ENCODE data around the gene OR2L2. TPM values are rescaled to one million over a fixed set of nuclear protein-coding genes. Genes with fewer than 3 reads are reported as not detected.

Gene OR2L2, protein sequence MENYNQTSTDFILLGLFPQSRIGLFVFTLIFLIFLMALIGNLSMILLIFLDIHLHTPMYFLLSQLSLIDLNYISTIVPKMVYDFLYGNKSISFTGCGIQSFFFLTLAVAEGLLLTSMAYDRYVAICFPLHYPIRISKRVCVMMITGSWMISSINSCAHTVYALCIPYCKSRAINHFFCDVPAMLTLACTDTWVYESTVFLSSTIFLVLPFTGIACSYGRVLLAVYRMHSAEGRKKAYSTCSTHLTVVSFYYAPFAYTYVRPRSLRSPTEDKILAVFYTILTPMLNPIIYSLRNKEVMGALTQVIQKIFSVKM
- total RNA-seq, result under 1 TPM in 1 of 2 donors, not detected in 1; 0.10 TPM

DNA sequence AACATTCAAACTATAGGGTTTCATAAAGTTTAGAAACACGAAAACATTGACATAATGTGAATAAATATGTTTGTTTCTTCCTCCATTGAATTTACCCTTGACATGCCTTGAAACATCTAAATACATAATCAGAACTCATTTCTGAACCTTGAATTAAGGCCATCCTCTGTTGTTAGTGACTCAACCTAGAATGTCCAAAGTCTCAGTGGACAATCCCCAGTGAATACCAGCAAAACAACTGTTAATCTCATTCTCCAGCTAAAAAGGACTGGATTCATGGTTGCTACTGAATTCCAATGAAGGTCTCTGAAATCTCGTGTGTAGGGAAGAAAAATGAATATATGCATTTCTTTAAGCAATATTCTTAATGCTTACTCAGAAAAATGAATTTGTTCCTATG, at the start of gene OR2L2:
TSS of gene OR2L2 (plus strand) at position 301 of the 400 bp plus-strand sequence. CDS start 8,198 bp downstream, outside the sequence.
- intact Hi-C loops (cut with DNase I), result no loop called here
- H3K9me3 ChIP-seq, result no peaks in the 10 kb centered on the region
- no peaks in the 10 kb centered on the region for H3K4me1 ChIP-seq
- H3K27ac ChIP-seq, result no peak within 1 kb of the TSS
- TF ChIP-seq, protein P1, sequence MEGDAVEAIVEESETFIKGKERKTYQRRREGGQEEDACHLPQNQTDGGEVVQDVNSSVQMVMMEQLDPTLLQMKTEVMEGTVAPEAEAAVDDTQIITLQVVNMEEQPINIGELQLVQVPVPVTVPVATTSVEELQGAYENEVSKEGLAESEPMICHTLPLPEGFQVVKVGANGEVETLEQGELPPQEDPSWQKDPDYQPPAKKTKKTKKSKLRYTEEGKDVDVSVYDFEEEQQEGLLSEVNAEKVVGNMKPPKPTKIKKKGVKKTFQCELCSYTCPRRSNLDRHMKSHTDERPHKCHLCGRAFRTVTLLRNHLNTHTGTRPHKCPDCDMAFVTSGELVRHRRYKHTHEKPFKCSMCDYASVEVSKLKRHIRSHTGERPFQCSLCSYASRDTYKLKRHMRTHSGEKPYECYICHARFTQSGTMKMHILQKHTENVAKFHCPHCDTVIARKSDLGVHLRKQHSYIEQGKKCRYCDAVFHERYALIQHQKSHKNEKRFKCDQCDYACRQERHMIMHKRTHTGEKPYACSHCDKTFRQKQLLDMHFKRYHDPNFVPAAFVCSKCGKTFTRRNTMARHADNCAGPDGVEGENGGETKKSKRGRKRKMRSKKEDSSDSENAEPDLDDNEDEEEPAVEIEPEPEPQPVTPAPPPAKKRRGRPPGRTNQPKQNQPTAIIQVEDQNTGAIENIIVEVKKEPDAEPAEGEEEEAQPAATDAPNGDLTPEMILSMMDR (IDR thresholded peaks at IDR 0.05), result no peak
- no peaks in the 10 kb centered on the region for H3K27me3 ChIP-seq
- no peak within 1 kb of the TSS for H3K4me3 ChIP-seq
- no peak within 1 kb of the TSS for H3K9ac ChIP-seq (ENCODE audit: low read depth in 2 of 2, low read length in 2 of 2)
- DNase-seq, result no peak
- H3K36me3 ChIP-seq, result no peaks in the 10 kb centered on the region

DNA sequence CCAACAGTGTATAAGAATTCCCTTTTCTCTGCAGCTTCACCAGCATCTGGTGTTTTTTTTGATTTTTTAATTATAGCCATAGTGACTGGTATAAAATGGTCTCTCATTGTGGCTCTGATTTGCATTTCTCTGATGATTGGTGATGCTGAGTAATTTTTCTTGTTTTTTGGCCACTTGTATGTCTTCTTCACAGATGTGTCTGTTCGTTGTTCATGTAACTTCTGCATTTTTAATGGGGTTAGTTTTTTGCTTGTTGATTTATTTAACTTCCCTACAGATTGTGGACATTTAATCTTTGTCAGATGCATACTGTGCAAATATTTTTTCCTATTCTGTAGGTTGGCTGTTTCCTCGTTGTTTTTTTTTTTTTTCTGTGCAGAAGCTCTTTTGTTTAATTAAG, 36.9 kb upstream of the OR2L2 start:
- Histone ChIP-seq H3K27me3 (no peaks in the 10 kb centered on the region), H3K4me3 (no peak overlapping the region), H3K9ac (ENCODE audit: low read depth in 2 of 2, low read length in 2 of 2) (no peak overlapping the region), H3K4me1 (no peaks in the 10 kb centered on the region), H3K27ac (no peak overlapping the region), H3K9me3 (no peaks in the 10 kb centered on the region), H3K36me3 (no peaks in the 10 kb centered on the region)
- TF ChIP-seq, protein P1 (IDR thresholded peaks at IDR 0.05), result no peak
- no peak for DNase-seq
- intact Hi-C loops (cut with DNase I), result no loop called here

DNA sequence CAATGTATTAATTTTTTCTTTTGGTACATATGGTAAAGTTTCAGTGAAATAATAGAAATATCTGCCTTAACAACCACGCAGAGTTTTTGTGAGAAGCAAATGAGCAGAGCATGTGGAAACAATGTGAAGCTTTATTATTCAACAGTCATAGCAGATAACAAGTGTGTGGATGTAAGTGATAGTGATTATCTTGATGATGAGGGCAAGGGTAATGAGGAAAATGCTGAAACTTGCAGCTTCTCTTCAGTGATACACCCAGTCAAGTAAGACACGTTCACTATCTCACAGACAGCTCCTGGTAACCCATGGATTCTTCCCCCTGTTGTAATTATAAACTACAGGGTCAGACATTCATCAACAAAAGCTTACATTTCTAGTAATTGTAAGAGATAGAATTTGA, 31.1 kb upstream of the OR2L2 start:
- H3K4me1 ChIP-seq, result no peaks in the 10 kb centered on the region
- no peak overlapping the region for H3K27ac ChIP-seq
- no peak overlapping the region for H3K9ac ChIP-seq (ENCODE audit: low read depth in 2 of 2, low read length in 2 of 2)
- TF ChIP-seq, protein P1 (IDR thresholded peaks at IDR 0.05), result no peak
- H3K36me3 ChIP-seq, result no peaks in the 10 kb centered on the region
- H3K9me3 ChIP-seq, result no peaks in the 10 kb centered on the region
- no peak overlapping the region for H3K4me3 ChIP-seq
- H3K27me3 ChIP-seq, result no peaks in the 10 kb centered on the region
- DNase-seq, result no peak
- intact Hi-C loops (cut with DNase I), result no loop called here

DNA sequence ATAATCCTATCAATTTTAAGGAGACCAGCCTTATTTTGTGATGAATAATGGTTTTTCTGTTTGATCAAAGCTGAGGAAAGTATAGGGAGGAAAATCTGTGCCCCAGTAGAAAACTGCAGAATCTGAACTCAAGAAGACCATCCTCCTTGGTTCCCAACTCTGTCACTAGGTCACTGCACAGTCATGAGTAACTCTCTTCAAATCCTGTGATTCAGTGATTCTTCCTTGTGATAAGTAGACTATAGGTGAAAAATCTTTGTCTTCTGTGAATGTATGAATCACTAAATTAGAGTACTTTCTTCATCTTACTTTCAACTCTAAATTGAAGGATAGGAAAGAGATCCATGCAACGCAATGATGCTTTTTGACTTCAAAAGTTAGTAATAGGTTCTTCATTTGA, 29.7 kb upstream of the OR2L2 start:
- Histone ChIP-seq H3K9ac (ENCODE audit: low read depth in 2 of 2, low read length in 2 of 2) (no peak overlapping the region), H3K4me3 (no peak overlapping the region), H3K4me1 (no peaks in the 10 kb centered on the region), H3K27ac (no peak overlapping the region), H3K27me3 (no peaks in the 10 kb centered on the region), H3K36me3 (no peaks in the 10 kb centered on the region), H3K9me3 (no peaks in the 10 kb centered on the region)
- TF ChIP-seq, protein P1 (IDR thresholded peaks at IDR 0.05), result no peak
- DNase-seq, result no peak
- intact Hi-C loops (cut with DNase I), result no loop called here

DNA sequence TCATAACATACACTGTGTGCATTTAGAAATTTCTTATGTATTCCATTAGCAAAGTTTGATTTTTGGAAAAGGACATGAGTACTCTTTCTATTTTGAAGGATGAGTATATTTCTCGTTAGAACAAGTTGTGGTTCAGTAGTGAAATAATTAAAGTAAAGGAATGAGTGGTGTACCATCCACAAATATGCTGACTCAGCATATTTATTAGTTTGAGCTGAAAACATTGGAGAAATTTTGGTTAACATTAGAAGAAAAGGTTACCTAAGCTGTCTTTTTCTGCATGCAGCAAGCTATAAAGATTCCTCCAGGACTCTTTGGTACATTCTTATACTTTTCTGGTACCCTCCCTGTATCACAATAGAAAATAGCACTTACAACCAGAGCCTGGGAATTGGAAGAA, 22.1 kb upstream of the OR2L2 start:
- no peak overlapping the region for H3K9ac ChIP-seq (ENCODE audit: low read depth in 2 of 2, low read length in 2 of 2)
- no peaks in the 10 kb centered on the region for H3K9me3 ChIP-seq
- H3K27me3 ChIP-seq, result no peaks in the 10 kb centered on the region
- intact Hi-C loops (cut with DNase I), result no loop called here
- no peak for DNase-seq
- no peaks in the 10 kb centered on the region for H3K36me3 ChIP-seq
- no peak overlapping the region for H3K27ac ChIP-seq
- TF ChIP-seq, protein P1 (IDR thresholded peaks at IDR 0.05), result no peak
- no peaks in the 10 kb centered on the region for H3K4me1 ChIP-seq
- no peak overlapping the region for H3K4me3 ChIP-seq

Measured in colonic mucosa (tissue), 4 donors.